ENCODE results near the gene EID2. TPM values are rescaled to one million over a fixed set of nuclear protein-coding genes. Genes with fewer than 3 reads are reported as not detected.
A peak's percentile ranks its signal among the peaks of the same experiment; 100 is the strongest.

Gene EID2
- total and polyA plus RNA-seq, 2 of the 8 experiments (the other 6 are each of a cell fraction or from before 2014, with no cell fraction given) = 7.8 to 29.6 TPM

GRCh38 chr19:39582442-39582841 is 42.5 kb upstream of the EID2 start:
- no peaks in the 10 kb centered on the region for H3K23me2 ChIP-seq (ENCODE audit: low read depth, low read length)
- H3K4ac ChIP-seq (replicated peaks; ENCODE audit: insufficient read length, low read depth, low read length) = no peak overlapping the region
- 67% methylated on average over 4 of the region's 4 CpGs; no CpG with 5 or more reads in 1 of the 2 experiments for WGBS, 2 experiments (ENCODE audit: extremely low coverage in 1 of 2, insufficient coverage in 1 of 2, insufficient read length in 1 of 2, insufficient replicate concordance in 2 of 2, low coverage in 1 of 2, low lambda C conversion rate in 2 of 2, missing lambda C conversion rate in 1 of 2)
- ChIA-PET CTCF (ENCODE audit: partially characterized antibody) (no interaction called here), POLR2A (ENCODE audit: partially characterized antibody) (no interaction called here)
- H2BK12ac ChIP-seq (ENCODE audit: low read depth, low read length) = 0 out of 2 replicates have a peak overlapping the region, but pooled peaks have one; percentile 2
- no peak overlapping the region for H2BK20ac ChIP-seq (ENCODE audit: low read length)
- no peaks in the 10 kb centered on the region for H3K36me3 ChIP-seq (ENCODE audit: control insufficient read depth in 2 of 4, insufficient read depth in 4 of 4, low read length in 3 of 4)
- H3K18ac ChIP-seq (ENCODE audit: extremely low read depth, low read length) = no peak overlapping the region
- H4K91ac ChIP-seq (replicated peaks; ENCODE audit: insufficient read length, low read length) = no peak overlapping the region
- H3K79me1 ChIP-seq (ENCODE audit: low read depth, low read length) = no peaks in the 10 kb centered on the region
- no peak overlapping the region for H4K8ac ChIP-seq (ENCODE audit: extremely low read depth, insufficient read depth, low read length)
- no peaks in the 10 kb centered on the region for H3K9me3 ChIP-seq (ENCODE audit: insufficient read depth in 2 of 2, low read depth in 1 of 2, low read length in 1 of 2)
- H2AFZ ChIP-seq (ENCODE audit: low read length) = no peak overlapping the region
- H2AK5ac ChIP-seq (ENCODE audit: low read depth, low read length) = no peak overlapping the region
- DNase-seq (ENCODE audit: low read depth in 1 of 2, low spot score in 2 of 2) (no peak), FAIRE-seq (no peak)
- H3K23ac ChIP-seq (ENCODE audit: insufficient read length) = no peak overlapping the region
- H4K5ac ChIP-seq (ENCODE audit: insufficient read length, low read depth, low read length) = no peak overlapping the region
- H4K20me1 ChIP-seq (replicated peaks in 1 of 2; ENCODE audit: control insufficient read depth in 1 of 2, insufficient read depth in 2 of 2, low read length in 2 of 2) = no peaks in the 10 kb centered on the region
- TF ChIP-seq CHD1 (IDR thresholded peaks at IDR 0.05; ENCODE audit: low read depth, low read length) (no peak), PHF8 (conservative IDR thresholded peaks at IDR 0.05; ENCODE audit: low read depth, low read length) (no peak), POLR2A (IDR thresholded peaks at IDR 0.05; ENCODE audit: control extremely low read depth in 1 of 2, low read depth in 2 of 2, low read length in 2 of 2) (no peak), CREB1 (IDR thresholded peaks at IDR 0.05) (no peak)
- no peaks in the 10 kb centered on the region for H3K27me3 ChIP-seq (replicated peaks in 1 of 4; ENCODE audit: control insufficient read depth in 3 of 4, extremely low read depth in 1 of 4, insufficient read depth in 3 of 4, low read length in 3 of 4)
- H3K4me2 ChIP-seq (ENCODE audit: insufficient read depth in 1 of 2, low read depth in 2 of 2, low read length in 2 of 2) = no peak overlapping the region
- no peak overlapping the region for H3K27ac ChIP-seq (ENCODE audit: low read depth, low read length)
- no peak overlapping the region for H3K4me3 ChIP-seq (ENCODE audit: extremely low read depth in 1 of 4, insufficient read depth in 2 of 4, low read depth in 3 of 4, low read length in 4 of 4)
- no peak overlapping the region for H3K14ac ChIP-seq (ENCODE audit: insufficient read length)
- no peaks in the 10 kb centered on the region for H3K79me2 ChIP-seq (ENCODE audit: control insufficient read depth in 1 of 2, insufficient read depth in 2 of 2, low read length in 2 of 2)
- H2BK120ac ChIP-seq (replicated peaks; ENCODE audit: low read depth, low read length) = no peak overlapping the region
- no peak overlapping the region for H3K9ac ChIP-seq (replicated peaks in 1 of 4; ENCODE audit: extremely low read depth in 1 of 4, low read depth in 3 of 4, low read length in 3 of 4)
- no peak overlapping the region for H3K56ac ChIP-seq (replicated peaks; ENCODE audit: insufficient read length, low read depth, low read length)
- no peaks in the 10 kb centered on the region for H3K4me1 ChIP-seq (replicated peaks in 1 of 4; ENCODE audit: control insufficient read depth in 3 of 4, insufficient read depth in 4 of 4, low read length in 3 of 4)
- no peak overlapping the region for H2BK5ac ChIP-seq (ENCODE audit: low read depth, low read length)
- H2BK15ac ChIP-seq (ENCODE audit: low read length) = no peak overlapping the region
